Measurements from ENCODE around the gene ZNF668.
"Not testable (repeated sequence)": the region's sequence is repeated elsewhere in the genome, so short reads cannot be mapped to it uniquely, and the experiment has no call there.

Gene ZNF668

DNA sequence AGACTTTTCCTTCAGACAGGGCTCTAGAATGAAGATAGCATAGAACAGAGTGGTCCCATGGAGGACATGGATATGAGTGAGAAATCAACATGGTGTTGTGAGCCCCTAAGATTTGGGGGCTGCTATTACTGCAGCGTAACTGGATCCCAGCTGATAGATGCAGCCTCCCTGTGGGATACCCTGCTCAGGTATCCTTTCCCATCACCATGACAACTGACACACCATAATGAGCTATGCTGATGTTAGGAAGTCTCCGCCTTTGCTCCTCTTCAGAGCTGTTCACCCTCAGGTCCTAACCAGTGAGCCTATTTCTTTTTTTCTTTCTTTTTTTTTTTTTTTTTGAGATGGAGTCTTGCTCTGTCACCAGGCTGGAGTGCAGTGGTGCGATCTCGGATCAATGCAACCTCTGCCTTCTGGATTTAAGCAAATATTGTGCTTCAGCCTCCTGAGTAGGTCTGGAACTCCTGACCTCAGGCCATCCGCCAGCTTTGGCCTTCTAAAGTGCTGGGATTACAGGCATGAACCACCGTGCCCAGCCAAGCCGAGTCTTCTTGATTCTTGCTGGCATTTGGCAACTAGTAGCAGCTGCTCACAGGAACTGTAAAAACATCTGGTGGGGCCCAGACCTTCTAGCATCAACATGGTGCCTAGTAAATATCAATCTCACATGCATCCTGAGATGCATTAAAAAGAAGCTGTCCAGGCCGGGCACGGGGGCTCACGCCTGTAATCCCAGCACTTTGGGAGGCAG is 23.6 kb downstream of the ZNF668 start:
- DNase-seq = no peak

DNA sequence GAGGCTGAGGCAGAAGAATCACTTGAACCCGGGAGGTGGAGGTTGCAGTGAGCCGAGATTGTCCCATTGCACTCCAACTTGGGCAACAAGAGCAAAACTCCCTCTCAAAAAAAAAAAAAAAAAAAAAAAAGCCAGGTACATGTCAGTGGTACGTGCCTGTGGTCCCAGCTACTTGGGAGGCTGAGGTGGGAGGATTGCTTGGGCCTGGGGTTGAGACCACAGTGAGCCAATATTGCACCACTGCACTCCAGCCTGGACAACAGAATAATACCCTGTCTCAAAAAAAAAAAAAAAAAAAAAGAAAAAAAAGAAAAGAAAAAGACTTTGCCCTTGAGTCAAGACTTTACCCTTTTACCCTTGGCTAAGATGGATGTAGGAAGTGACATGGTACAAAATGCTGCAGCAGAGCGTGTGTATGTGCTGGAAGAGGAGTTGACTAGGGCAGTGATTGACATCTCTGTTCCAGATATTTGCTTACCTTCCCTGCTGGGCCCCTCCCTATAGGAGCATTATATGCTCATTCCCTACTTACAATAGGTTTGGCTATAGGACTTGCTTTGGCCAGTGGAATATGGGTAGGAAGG is 30.1 kb downstream of the ZNF668 start:
- no peak for DNase-seq

DNA sequence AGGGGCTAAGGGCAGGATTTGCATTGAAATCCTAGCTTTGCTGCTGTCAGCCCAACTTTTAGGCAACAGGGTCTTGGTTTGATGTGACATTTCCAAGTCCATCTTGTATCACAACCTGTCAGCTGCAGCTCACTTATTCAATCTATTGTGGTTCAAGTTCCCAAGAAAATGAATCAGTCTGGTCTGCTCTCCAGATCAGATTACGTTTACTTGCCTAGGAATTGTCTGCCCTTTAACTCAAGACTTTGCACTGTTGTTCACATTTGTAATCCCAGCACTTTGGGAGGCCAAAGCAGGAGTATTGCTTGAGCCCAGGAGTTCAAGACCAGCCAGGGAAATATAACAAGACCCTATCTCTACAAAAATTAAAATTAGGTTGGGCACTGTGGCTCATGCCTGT is 30.7 kb downstream of the ZNF668 start:
- DNase-seq = no peak

DNA sequence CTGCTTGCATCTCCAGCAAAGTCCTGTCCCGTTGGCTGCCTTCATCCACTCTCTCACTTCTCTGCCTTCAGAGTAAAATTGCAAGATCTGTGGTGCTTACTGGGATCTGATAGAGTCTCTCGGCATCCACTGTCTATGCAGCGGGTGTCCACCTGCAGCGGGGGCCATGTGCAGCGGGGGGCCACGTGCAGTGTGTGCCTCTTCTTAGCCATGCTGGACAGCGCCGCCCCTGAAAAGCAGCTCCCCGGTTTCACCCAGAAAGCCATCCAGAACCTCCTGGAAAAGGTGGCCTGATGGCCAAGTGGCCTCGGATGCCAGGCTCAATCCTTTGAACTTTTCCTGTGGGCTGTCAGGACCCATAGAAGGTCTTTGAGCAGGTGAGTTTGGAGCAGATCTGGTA is 31.2 kb downstream of the ZNF668 start:
- no peak for DNase-seq

DNA sequence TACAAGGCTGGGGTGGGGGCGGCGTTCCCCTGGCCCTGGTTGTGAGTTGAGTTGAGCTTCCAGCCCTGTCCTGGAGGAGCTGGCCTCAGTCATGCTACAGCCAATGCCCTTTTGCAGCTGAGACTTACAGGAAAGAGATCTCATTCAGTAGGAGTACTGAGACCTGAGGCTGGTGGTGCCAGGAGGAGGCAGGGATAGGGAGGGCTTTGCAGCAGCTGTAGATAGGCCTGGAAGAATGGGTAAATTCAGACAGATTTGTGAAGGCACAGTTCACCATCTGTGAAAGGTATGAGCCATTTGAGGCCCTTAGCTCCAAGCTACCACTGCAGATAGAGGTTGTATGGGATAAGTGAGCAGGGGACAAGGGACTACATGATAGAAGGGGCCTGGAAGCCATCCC is 35.0 kb downstream of the ZNF668 start:
- DNase-seq = no peak

DNA sequence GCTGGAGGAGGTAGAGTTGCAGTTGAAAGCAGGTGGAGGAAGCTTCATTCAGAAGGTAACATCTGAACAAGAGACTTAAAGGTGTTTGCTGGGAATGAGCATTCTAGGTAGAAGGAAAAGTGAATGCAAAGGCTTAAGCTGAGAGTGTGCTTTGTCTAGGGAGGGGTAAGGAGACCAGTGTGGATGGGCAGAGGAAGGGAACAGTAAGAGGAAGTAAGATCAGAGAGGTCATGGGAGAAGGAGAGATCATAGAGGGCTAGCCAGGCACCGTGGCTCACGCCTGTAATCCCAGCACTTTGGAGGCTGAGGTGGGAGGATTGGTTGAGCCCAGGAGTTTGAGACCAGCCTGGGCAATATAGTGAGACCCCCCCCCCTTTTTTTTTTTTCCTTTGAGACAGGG is 37.3 kb downstream of the ZNF668 start:
- no peak for DNase-seq

DNA sequence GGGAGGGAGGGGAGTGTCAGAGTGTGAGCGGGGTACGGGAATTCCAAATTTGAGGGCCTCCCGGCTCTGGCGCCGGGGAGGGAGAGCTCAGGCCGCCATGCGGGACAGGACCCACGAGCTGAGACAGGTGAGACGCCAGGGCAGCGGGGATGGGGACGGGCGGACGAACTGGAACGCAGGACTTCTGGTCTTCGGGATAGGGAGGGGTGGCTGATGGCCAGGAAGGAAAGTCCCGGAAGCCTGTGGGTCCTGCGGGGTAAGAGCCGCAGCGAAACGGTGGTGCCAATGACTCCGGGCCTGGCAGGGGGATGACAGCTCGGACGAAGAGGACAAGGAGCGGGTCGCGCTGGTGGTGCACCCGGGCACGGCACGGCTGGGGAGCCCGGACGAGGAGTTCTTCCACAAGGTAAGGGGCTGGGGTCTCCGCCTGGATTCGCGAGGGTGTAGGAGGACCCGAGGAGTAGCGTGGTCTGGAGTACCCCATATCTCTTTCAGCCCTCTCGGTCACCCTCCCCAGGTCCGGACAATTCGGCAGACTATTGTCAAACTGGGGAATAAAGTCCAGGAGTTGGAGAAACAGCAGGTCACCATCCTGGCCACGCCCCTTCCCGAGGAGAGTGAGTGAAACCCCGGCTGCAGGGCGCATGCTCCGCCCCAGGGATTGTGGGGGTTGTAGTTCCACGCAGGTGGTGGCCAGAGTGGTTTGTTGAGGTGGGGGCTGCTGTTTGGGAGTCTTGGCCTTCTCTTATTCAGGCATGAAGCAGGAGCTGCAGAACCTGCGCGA is 40.1 kb downstream of the ZNF668 start:
- DNase-seq = peak; percentile 80

DNA sequence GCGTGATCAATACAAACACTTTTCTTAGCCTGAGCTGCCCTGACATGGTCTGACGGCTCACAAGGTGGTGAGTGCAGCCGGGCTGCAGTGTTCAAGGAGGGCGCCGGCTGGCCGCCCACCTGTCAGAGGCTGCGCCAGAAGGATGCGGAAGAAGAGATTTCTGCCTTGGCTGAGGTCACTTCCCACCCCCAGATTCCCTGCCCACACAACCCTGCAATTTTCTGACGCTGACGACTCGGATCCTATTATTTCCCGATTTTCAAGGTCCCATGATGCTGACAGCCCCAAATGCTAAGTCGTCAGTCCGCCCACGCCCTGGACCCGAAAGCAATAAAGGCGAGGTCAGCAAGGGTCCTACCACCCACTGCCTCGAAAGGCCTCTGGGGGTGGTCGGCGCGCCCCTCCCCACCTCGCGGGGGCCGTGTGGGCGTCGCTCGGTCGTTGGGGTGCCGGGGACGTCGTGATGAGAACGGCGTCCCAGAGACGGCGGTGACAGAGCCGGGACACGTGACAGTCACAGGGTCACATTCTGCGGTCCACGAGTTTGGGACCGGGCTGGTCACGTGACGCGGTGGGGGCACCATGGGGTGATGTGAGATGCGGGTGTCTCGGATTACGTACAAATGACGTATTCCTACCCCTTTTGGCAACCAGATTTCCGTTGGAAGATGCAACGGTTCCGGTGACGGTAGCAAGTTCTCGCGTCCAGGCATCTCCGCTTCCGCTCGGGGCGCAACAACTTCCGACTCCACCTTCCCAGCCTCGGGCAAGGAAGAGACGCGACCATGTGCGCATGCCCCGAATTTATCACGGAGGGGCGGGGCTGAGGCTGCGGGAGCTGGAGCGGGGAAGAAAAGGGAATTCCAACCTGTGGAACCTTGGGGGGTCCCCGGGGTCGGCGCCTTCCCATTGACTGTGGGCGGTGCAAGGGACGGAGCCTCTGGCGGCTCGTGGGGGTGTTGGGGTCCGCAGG is 41.0 kb downstream of the ZNF668 start, which contains the start of gene STX4:
TSS of gene STX4 (plus strand) at position 823 of the 973 bp plus-strand sequence. CDS start 248 bp downstream, outside the sequence.
- DNase-seq = peak; percentile 97

DNA sequence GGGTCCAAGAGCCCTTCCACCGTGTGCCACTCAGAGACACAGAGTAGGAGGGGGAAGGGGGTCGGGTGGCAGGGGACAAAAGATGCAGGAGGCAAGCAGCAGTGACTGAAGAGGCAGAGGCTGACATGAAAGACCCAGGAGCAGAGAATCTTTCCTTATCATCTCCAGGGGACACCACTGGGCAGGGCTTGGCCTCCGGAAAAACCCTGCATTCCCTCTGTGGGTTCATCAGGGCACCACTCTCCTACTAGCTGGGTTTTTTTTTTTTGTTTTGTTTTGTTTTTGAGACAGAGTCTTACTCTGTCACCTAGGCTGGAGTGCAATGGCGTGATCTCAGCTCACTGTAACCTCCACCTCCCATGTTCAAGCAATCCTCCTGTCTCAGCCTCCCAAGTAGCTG is 42.8 kb downstream of the ZNF668 start:
- DNase-seq = no peak

DNA sequence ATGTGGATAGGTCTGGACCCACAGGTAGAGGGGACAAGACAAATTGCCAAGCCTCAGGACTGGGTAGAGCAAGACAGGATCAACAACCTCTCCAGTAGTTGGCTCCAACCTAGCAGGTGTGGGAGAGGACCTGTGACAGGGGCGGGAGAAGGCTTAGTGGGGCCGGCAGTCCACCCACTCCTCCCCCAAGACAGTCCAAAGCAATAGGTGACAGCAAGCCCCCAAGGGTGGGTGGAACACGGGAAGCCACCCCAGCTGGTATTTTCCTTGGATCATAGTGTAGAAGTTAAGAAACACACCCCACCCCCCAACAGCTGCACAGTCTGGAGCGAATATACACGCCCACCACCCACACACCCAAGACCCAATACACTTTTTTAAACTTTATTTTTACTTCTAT is 44.8 kb downstream of the ZNF668 start:
- no peak for DNase-seq

DNA sequence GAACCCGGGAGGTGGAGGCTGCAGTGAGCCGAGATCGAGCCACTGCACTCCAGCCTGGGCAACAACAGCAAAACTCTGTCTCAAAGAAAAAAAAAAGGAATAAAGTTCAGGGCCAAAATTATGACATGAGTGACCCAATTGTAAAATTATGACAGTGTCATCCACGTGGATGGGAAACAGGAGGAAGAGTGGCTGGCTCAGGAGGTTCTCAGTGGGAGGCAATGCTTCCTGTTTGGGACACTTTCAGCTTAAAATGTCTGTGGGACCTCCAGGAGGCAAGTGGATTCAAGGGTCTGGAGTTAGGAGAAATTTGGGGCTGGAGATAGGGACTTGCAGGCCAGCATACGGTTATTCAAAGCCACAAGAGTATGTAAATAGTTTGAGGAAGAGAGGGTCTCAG is 48.7 kb downstream of the ZNF668 start:
- DNase-seq = no peak

DNA sequence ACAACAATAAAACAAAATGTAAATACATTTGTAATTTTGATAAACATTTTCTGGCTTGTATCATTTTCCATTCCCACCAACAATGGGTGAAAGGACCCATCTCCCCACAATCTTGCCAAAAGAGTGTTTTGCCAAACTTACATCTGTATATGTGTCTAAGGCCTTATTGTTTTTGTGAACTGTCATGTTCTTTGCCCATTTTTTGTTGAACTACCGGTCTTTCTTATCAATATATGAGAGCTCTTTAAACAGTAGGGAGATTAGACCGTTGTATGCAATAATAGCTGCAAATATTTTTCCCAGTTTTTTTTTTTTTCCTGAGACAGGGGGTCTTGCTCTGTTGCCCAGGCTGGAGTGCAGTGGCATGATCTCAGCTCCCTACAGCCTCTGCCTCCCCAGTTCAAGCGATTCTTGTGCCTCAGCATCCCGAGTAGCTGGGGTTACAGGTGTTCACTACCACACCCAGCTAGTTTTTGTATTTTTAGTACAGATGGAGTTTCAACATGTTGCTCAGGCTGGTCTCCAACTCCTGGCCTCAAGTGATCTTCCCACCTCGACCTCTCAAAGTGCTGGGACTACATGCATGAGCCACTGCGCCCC is 50.3 kb downstream of the ZNF668 start:
- no peak for DNase-seq

DNA sequence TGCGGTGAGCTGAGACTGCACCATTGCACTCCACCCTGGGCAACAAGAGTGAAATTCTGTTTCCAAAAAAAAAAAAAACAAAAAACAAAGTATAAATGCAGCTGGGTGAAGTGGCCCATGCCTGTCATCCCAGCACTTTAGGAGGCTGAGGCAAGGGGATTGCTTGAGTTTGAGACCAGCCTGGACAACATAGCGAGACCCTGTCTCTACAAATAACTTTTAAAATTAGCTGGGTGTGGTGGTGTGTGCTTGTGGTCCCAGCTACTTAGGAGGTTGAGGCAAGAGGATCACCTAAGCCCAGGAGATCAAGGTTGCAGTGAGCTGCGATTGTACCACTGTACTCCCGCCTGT is 50.8 kb downstream of the ZNF668 start:
- DNase-seq = no peak

DNA sequence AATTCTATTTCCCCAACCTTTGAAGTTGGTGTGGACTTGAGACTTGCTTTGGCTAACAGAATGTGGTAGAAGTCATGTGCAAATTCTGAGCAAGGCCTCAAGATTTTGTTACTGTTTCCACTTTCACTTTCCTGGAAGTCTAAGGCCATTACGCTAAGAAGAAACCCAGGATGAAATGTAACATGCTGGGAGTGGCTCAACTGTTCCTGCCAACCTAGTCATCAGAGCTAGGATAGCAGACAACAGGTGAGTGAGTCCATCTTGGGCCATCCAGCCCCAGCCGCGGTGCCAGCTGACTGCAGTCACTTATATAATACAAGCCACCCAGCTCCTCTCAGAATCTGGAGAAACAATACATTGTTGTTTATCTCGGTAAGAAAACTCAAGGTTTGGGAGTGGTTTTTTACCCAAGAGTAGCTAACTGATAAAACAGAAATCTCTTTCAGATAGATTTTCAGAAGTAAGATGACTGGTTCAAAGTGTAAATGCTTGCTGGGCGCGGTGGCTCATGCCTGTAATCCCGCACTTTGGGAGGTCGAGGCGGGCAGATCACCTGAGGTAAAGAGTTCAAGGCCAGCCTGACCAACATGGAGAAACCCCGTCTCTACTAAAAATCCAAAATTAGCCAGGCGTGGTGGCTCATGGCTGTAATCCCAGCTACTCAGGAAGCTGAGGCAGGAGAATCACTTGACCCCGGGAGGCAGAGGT is 51.3 kb downstream of the ZNF668 start:
- DNase-seq = no peak

DNA sequence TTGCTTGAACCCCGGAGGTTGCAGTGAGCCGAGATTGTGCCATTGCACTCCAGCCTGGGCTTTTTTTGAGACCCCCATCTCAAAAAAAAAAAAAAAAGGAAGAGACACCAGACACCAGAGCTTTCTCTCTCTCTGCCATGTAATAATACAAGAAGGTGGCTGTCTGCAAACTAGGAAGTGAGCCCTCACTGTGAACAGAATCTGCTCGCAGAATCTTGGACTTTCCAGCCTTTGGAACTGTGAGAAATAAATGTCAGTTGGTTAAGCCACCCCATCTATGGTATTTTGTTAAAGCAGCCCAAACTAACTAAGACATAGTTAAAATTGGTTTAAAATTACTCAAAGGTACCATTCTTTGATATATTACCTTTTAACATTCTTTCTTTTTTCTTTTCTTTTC is 53.5 kb downstream of the ZNF668 start:
- DNase-seq = no peak

DNA sequence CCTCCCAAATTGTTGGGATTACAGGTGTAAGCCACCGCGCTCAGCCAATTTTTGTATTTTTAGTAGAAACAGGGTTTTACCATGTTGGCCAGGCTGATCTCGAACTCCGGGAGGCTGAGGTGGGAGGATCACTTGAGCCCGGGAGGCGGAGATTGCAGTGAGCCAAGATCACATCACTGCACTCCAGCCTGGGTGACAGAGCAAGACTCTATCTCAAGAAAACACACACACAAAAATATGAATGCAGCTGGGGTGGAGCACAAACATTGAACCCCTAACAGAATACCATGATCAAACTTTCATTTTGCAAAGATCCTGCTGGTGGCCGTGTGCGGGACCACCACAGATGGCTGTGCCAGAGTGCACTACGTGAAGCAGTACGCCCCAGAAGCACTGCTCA is 56.3 kb downstream of the ZNF668 start:
- DNase-seq = not testable (repeated sequence)

DNA sequence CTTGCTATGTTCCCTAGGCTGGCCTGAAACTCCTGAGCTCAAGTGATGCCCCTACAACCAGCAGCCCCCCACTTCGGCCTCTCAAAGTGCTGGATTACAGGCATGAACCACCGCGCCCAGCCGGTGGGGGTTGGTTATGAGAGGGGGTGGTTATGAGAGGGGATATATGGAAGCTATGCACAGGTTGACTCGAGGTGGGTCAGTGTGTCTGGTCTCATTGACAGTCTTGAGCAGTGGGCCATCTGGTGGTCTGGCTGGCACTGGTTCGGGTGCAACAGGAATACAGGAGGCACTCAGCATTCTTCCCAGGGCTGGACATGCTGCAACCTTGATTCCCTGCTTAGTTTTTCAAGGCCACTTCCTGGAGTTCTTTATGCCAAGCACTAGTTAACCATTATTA is 58.0 kb downstream of the ZNF668 start:
- no peak for DNase-seq

DNA sequence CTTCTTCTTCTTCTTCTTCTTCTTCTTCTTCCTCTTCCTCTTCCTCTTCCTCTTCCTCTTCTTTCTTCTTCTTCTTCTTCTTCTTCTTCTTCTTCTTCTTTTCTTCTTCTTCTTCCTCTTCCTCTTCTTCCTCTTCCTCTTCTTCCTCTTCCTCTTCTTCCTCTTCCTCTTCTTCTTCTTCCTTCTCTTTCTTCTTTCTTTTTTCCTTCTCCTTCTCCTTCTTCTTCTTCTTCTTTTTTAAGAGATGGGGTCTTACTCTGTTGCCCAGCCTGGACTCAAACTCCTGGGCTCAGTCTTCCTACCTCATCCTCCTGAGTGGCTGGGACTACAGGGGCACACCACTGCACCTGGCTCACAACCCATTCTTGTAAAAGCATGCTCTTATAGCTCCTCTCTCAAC is 60.7 kb downstream of the ZNF668 start:
- not testable (repeated sequence) for DNase-seq

DNA sequence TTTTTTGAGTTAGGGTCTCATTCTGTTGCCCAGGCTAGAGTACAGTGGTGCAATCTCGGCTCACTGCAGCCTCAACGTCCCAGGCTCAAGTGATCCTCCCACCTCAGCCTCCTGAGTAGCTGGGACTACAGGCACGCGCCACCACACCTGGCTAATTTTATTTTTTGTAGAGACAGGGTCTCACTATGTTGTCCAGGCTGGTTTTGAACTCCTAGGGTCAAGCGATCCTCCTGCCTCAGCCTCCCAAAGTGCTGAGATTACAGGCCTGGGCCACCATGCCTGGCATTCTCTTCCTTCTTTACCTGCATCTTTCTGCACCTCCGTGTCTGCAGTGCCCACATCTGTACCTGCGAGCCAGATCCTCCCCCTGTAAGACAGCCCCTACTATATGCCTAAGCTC is 62.2 kb downstream of the ZNF668 start:
- DNase-seq = not testable (repeated sequence)
